Gastrocnemius medialis (tissue), 4 donors: ENCODE data around the gene CALD1. TPM values are rescaled to one million over a fixed set of nuclear protein-coding genes. Genes with fewer than 3 reads are reported as not detected.

Source experiments
- ATAC-seq, 2 donors: fragments of 150-250 bp; one replicate each; pipeline ENCODE4 v1.9.1; 2016
- DNase-seq, 2 donors: peaks; one replicate each; pipeline ENCODE4 v3.0.0-alpha.2; 2019
- H3K27ac ChIP-seq, 4 donors: fragments of 200-600 bp; sonication (generic); 1 replicate in 1 of 4; 2 replicates in 3 of 4; pipeline ENCODE4 v1.5.1; 2016 to 2018; ENCODE audit warnings: mild to moderate bottlenecking in 2 of 4, moderate library complexity in 1 of 4
- H3K27me3 ChIP-seq, 3 donors: fragments of 200-600 bp; sonication (generic) in 2 of 3; 1 replicate in 1 of 3; 2 replicates in 2 of 3; pipeline versions ENCODE4 v1.5.1 to v1.6.0; 2016 to 2019; ENCODE audit warnings: mild to moderate bottlenecking in 1 of 3, moderate library complexity in 1 of 3
- H3K36me3 ChIP-seq, 2 donors: fragments of 200-600 bp; sonication (generic) in 1 of 2; one replicate each; pipeline ENCODE4 v1.5.1; 2017 to 2018
- H3K4me1 ChIP-seq, 2 donors: fragments of 200-600 bp; sonication (generic) in 1 of 2; one replicate each; pipeline ENCODE4 v1.5.1; 2016 to 2017; ENCODE audit warnings: mild to moderate bottlenecking in 2 of 2
- H3K4me3 ChIP-seq, 4 donors: fragments of 200-600 bp; sonication (generic) in 3 of 4; 1 replicate in 1 of 4; 2 replicates in 3 of 4; pipeline ENCODE4 v1.5.1; 2016 to 2019; ENCODE audit warnings: mild to moderate bottlenecking in 2 of 4
- H3K9me3 ChIP-seq, 3 donors: fragments of 200-600 bp; sonication (generic) in 2 of 3; 1 replicate in 1 of 3; 2 replicates in 2 of 3; pipeline ENCODE4 v1.5.1; 2016 to 2019
- POLR2A ChIP-seq, 2 donors: fragments of 450-650 bp; IDR thresholded peaks; one replicate each; pipeline ENCODE4 v1.6.1; 2017; ENCODE audit warnings: antibody characterized with exemption in 2 of 2, mild to moderate bottlenecking in 2 of 2, moderate library complexity in 2 of 2
- in situ Hi-C, 4 donors: fragments of 200-750 bp; cut with MboI; loops; one replicate each; pipeline versions ENCODE4 v1.15.0 to v1.8.0; 2017; ENCODE audit warnings: low sequenced_read_pairs in 4 of 4
- intact Hi-C: fragments of 100-400 bp; cut with DNase I; formaldehyde crosslinking; loops from one replicate; pipeline ENCODE4 v1.15.1; 2023; ENCODE audit warnings: low total_unique reads
- total RNA-seq, 4 donors: library from RNA; depleted of rRNA; stranded (reverse); fragments of >200 nt; gene quantifications; one replicate each; pipeline versions ENCODE4 v1.1.0 to v1.2.3, GENCODE V29; 2016
- TF ChIP-seq, protein P1 (sequence below), 5 experiments: fragments of 450-650 bp in 3 of 5; fragments of 200-600 bp in 2 of 5; sonication (generic) in 2 of 5; IDR thresholded peaks in 4 of 5; conservative IDR thresholded peaks in 1 of 5; 1 replicate in 4 of 5; 2 replicates in 1 of 5; pipeline ENCODE4 v1.5.1; 2016 to 2019; ENCODE audit warnings: antibody characterized with exemption in 5 of 5, mild to moderate bottlenecking in 3 of 5, moderate library complexity in 3 of 5

The CALD1 gene
- total RNA-seq, 4 donors from 2014 or later = 25.9 to 43.2 (median 32.3) TPM

DNA sequence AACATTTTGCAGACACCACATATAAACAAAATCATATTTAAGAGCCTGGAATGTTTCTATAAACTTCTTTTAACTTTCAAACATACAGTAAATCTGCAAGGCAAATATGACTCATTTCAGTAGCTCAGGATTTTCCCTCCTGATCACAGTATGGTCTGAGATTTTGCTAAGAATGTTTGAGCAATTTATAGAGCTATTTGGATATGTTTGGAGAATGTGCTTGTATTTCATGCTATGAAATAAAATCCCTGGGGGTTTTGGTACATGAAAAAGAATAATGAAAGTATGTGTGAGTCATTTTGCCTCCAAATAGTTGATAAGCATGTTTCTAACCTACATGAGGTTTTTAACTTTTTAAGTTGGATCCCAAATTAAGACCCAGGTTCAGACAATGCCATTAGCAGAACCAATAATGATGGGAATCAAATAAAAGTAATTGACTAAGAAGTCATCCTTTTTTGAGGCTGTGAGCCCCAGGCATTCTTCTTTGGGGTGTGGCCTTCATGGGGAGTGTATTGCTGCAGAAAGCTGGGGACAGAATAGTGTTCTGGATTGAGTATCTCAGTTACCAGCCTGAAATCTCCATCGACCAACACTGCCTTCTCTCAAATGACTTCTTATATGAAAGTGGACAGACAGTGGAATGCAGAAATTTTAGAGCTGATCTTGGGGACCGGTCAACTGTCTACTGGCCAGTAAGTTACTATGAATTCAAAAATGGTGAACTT is 140.8 kb downstream of the CALD1 start:
- in situ Hi-C loops = no loop called here
- no peak for ATAC-seq
- no peak for DNase-seq

DNA sequence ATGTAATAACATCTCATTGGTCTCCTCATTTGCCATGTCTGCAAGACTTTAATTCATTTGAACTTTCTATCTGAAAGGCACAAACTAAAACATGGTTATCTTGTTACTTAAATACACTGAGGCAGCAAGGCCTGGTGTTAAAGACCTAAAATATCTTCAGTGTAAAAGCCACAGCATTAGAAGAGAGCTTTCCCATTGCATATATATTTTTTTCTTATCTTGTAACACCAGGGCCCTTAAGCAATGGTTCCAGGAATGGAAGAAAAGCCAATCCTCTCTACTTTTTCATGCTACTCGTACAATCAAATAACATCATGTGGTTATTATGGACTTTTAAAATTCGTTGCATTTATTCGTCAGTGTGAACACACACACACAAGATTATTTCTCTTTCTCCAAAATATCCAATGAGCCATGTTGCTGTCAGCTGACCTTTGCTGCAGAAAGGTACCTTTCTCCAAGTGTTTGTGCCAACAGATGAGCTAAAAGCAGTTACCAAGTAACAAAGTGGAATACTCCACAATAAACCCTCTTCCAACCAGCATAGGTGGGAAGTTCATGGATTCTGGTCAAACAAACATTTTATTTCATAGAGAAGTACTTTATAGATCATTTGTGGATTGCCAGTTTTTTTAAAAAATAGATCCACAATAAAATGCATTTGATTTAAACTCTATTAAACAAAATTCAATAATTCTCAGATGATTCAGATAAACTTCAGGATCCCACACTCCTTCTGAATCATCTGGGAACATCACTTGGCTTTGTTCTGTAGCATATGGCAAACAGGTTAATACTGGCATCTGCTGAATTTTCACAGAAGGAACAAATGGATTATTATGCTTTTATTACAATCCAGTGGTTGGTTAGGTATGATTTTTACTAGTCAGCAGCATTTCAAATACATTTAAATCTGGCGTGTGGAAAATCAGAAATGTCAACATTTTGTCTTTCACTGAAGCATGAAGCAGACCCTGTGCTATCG is 143.6 kb downstream of the CALD1 start:
- in situ Hi-C loops = no loop called here

More for the DNA sequence above, 140.8 kb downstream of the CALD1 start:
- no peaks in the 10 kb centered on the region for H3K27me3 ChIP-seq
- H3K27ac ChIP-seq = no peak overlapping the region
- intact Hi-C loops = no loop called here
- no peak for TF ChIP-seq POLR2A (IDR thresholded peaks at IDR 0.05)
- TF ChIP-seq, protein P1, sequence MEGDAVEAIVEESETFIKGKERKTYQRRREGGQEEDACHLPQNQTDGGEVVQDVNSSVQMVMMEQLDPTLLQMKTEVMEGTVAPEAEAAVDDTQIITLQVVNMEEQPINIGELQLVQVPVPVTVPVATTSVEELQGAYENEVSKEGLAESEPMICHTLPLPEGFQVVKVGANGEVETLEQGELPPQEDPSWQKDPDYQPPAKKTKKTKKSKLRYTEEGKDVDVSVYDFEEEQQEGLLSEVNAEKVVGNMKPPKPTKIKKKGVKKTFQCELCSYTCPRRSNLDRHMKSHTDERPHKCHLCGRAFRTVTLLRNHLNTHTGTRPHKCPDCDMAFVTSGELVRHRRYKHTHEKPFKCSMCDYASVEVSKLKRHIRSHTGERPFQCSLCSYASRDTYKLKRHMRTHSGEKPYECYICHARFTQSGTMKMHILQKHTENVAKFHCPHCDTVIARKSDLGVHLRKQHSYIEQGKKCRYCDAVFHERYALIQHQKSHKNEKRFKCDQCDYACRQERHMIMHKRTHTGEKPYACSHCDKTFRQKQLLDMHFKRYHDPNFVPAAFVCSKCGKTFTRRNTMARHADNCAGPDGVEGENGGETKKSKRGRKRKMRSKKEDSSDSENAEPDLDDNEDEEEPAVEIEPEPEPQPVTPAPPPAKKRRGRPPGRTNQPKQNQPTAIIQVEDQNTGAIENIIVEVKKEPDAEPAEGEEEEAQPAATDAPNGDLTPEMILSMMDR (IDR thresholded peaks at IDR 0.05 in 4 of 5, conservative IDR thresholded peaks at IDR 0.05 in 1 of 5) = no peak
- no peaks in the 10 kb centered on the region for H3K36me3 ChIP-seq
- H3K4me3 ChIP-seq = no peak overlapping the region
- H3K4me1 ChIP-seq = peaks cover 0 to 5% of the 10 kb centered on the region in 2 donors
- no peaks in the 10 kb centered on the region for H3K9me3 ChIP-seq

DNA sequence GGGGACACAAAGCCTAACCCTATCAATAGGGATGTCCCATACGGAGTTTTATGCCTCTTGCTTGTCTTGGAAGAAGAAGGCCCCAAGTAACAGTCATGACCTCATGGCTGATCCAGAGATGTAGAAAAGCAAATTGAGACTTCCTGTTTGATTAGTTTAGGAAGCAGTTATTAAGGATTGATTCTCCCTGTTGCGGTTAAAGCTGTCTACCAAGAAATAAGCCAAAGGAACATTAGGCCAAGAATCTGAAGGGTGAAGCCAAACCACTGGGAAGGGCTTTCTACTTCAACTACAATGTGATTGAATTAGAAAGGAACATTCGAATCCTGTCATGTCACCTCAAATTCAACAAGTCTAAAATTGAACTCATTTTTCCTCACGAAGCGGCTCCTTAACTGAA is 146.3 kb downstream of the CALD1 start:
- Histone ChIP-seq H3K9me3 (no peaks in the 10 kb centered on the region), H3K36me3 (no peaks in the 10 kb centered on the region), H3K27me3 (no peaks in the 10 kb centered on the region), H3K4me1 (peaks cover 0 to 5% of the 10 kb centered on the region in 2 donors), H3K27ac (no peak overlapping the region), H3K4me3 (no peak overlapping the region)
- DNase-seq = no peak
- no peak for TF ChIP-seq POLR2A (IDR thresholded peaks at IDR 0.05)
- TF ChIP-seq, protein P1 (IDR thresholded peaks at IDR 0.05 in 4 of 5, conservative IDR thresholded peaks at IDR 0.05 in 1 of 5) = no peak
- no peak for ATAC-seq
- intact Hi-C loops (no loop called here), in situ Hi-C loops (no loop called here)

More for the DNA sequence above, 143.6 kb downstream of the CALD1 start:
- no peak for DNase-seq
- Histone ChIP-seq H3K4me3 (no peak overlapping the region), H3K27ac (no peak overlapping the region), H3K27me3 (no peaks in the 10 kb centered on the region), H3K9me3 (no peaks in the 10 kb centered on the region), H3K4me1 (peaks cover 0 to 5% of the 10 kb centered on the region in 2 donors), H3K36me3 (no peaks in the 10 kb centered on the region)
- no peak for ATAC-seq
- intact Hi-C loops = no loop called here
- TF ChIP-seq, protein P1 (IDR thresholded peaks at IDR 0.05 in 4 of 5, conservative IDR thresholded peaks at IDR 0.05 in 1 of 5) = no peak
- no peak for TF ChIP-seq POLR2A (IDR thresholded peaks at IDR 0.05)

DNA sequence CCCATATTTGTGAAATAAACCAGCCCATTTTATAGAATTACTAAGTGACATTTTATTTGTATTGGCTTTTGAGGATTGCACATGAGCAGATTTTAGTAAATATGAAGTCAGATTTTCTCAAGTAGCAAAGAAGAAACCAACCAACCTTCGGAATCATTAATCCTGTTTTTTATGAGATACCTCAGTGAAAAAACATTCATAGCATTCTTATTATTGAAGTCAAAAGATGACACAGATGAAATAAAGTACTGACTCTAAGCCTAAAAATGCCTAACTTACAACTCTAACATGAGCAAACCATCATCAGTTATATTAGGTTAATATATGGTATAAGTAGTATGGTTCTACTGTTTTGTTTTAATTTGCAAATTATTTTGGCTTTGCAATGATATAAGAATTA is 147.0 kb downstream of the CALD1 start:
- H3K4me1 ChIP-seq = peaks cover 4 to 5% of the 10 kb centered on the region in 2 donors
- H3K36me3 ChIP-seq = no peaks in the 10 kb centered on the region
- no peak for TF ChIP-seq POLR2A (IDR thresholded peaks at IDR 0.05)
- TF ChIP-seq, protein P1 (IDR thresholded peaks at IDR 0.05 in 4 of 5, conservative IDR thresholded peaks at IDR 0.05 in 1 of 5) = no peak
- H3K27ac ChIP-seq = no peak overlapping the region
- no peaks in the 10 kb centered on the region for H3K27me3 ChIP-seq
- no peak for DNase-seq
- no peak for ATAC-seq
- in situ Hi-C loops = no loop called here
- H3K4me3 ChIP-seq = no peak overlapping the region
- intact Hi-C loops = no loop called here
- no peaks in the 10 kb centered on the region for H3K9me3 ChIP-seq
